T-helper 2 cell (primary cell): ENCODE results near the gene CYP4F8.
"Not testable (repeated sequence)": the region's sequence is repeated elsewhere in the genome, so short reads cannot be mapped to it uniquely, and the experiment has no call there.

Experiments used
- DNase-seq, 5 experiments: peaks; one replicate each; pipeline versions ENCODE4 v3.0.0 to v3.0.0-alpha.2; 2012 to 2022

Gene CYP4F8

GRCh38 chr19:15644066-15644741 is 29.2 kb downstream of the CYP4F8 start:
- no peak for DNase-seq

- DNase-seq = no peak
Observed at GRCh38 chr19:15644816-15645215, 29.8 kb downstream of the CYP4F8 start.

GRCh38 chr19:15649526-15649925 is 34.5 kb downstream of the CYP4F8 start:
- DNase-seq = no peak

GRCh38 chr19:15650123-15650522 is 35.1 kb downstream of the CYP4F8 start:
- DNase-seq = not testable (repeated sequence)

GRCh38 chr19:15651791-15652190 is 36.8 kb downstream of the CYP4F8 start:
- DNase-seq = no peak

- DNase-seq = no peak
Observed at GRCh38 chr19:15652559-15653278, 37.7 kb downstream of the CYP4F8 start.

- no peak for DNase-seq
Observed at GRCh38 chr19:15656467-15656866, 41.4 kb downstream of the CYP4F8 start.

GRCh38 chr19:15663247-15663646 is 48.2 kb downstream of the CYP4F8 start:
- DNase-seq = no peak

- no peak for DNase-seq
Observed at GRCh38 chr19:15666186-15666585, 51.2 kb downstream of the CYP4F8 start.

- no peak for DNase-seq
Observed at GRCh38 chr19:15666883-15667282, 51.9 kb downstream of the CYP4F8 start.

- DNase-seq = no peak
Observed at GRCh38 chr19:15669440-15669839, 54.4 kb downstream of the CYP4F8 start.

GRCh38 chr19:15669891-15670290 is 54.9 kb downstream of the CYP4F8 start:
- DNase-seq = no peak

GRCh38 chr19:15671237-15671821 is 56.3 kb downstream of the CYP4F8 start:
- DNase-seq = no peak

GRCh38 chr19:15671891-15672579 is 57.0 kb downstream of the CYP4F8 start:
- DNase-seq = no peak

GRCh38 chr19:15672580-15673175 is 57.7 kb downstream of the CYP4F8 start, which contains the start of gene CYP4F12:
TSS of gene CYP4F12 (plus strand) at chr19:15673087. CDS start at chr19:15673530, 443 bp downstream.
- no peak for DNase-seq

GRCh38 chr19:15673176-15673654 is 58.2 kb downstream of the CYP4F8 start:
- no peak for DNase-seq

GRCh38 chr19:15675560-15675959 is 60.5 kb downstream of the CYP4F8 start:
- DNase-seq = no peak

GRCh38 chr19:15679089-15679488 is 64.1 kb downstream of the CYP4F8 start:
- DNase-seq = no peak

GRCh38 chr19:15679865-15680264 is 64.8 kb downstream of the CYP4F8 start:
- DNase-seq = not testable (repeated sequence)
